Endothelial cell (in vitro differentiated cells): ENCODE measurements around the gene MAP4K1. TPM values are rescaled to one million over a fixed set of nuclear protein-coding genes. Genes with fewer than 3 reads are reported as not detected.
A peak's percentile ranks its signal among the peaks of the same experiment; 100 is the strongest.

Source experiments
- DNase-seq: peaks from one replicate; pipeline ENCODE4 v3.0.0; 2021; ENCODE audit warnings: low spot score
- H3K27ac Mint-ChIP-seq: one replicate; pipeline ENCODE4 v1.8.0; 2021; ENCODE audit warnings: mixed read lengths, inconsistent platforms; ENCODE audit not compliant: unreplicated experiment
- H3K27me3 Mint-ChIP-seq: one replicate; pipeline ENCODE4 v1.8.0; 2021; ENCODE audit warnings: mild to moderate bottlenecking, moderate library complexity, mixed read lengths, inconsistent platforms; ENCODE audit not compliant: unreplicated experiment
- H3K36me3 Mint-ChIP-seq: one replicate; pipeline ENCODE4 v1.8.0; 2021; ENCODE audit warnings: mild to moderate bottlenecking, low read depth, mixed read lengths, inconsistent platforms; ENCODE audit not compliant: unreplicated experiment
- H3K4me1 Mint-ChIP-seq: one replicate; pipeline ENCODE4 v1.8.0; 2021; ENCODE audit warnings: mild to moderate bottlenecking, mixed read lengths, inconsistent platforms; ENCODE audit not compliant: unreplicated experiment
- H3K4me3 Mint-ChIP-seq: one replicate; pipeline ENCODE4 v1.8.0; 2021; ENCODE audit warnings: mild to moderate bottlenecking, mixed read lengths, inconsistent platforms; ENCODE audit not compliant: unreplicated experiment
- H3K9me3 Mint-ChIP-seq: one replicate; pipeline ENCODE4 v1.8.0; 2021; ENCODE audit warnings: mixed read lengths, inconsistent platforms; ENCODE audit not compliant: unreplicated experiment
- CTCF ChIP-seq: fragments of 200-600 bp; sonication (generic); IDR thresholded peaks from one replicate; pipeline ENCODE4 v1.5.0; 2021; ENCODE audit warnings: antibody characterized with exemption; ENCODE audit not compliant: unreplicated experiment
- long read RNA-seq: library from polyadenylated mRNA; unstranded; transcript quantifications from one replicate; pipeline ENCODE4 v2.0.0, GENCODE V29; 2020; ENCODE audit not compliant: unreplicated experiment
- total RNA-seq: library from RNA; stranded (reverse); fragmentation: NEBNext Ultra II Directional; extraction: Animal tissue kit (Norgen Biotek cat#: 25700); gene quantifications from one replicate; pipeline ENCODE4 v1.2.1, GENCODE V29; 2021; ENCODE audit not compliant: unreplicated experiment

The MAP4K1 gene
- total RNA-seq: 7.5 TPM
- long read RNA-seq, partial matches to known transcripts: 0 of 2 reads
- long read RNA-seq, other reads (novel, unspliced or antisense): 2 of 2 reads

- no peaks in the 10 kb centered on the region for H3K9me3 Mint-ChIP-seq
- H3K4me1 Mint-ChIP-seq: peaks cover 19% of the 10 kb centered on the region
- H3K4me3 Mint-ChIP-seq: peak within 1 kb of the TSS; percentile 100
- no peak within 1 kb of the TSS for H3K27ac Mint-ChIP-seq
- H3K36me3 Mint-ChIP-seq: peaks cover 20% of the 10 kb centered on the region
- no peak for DNase-seq
- TF ChIP-seq CTCF: no peak
- peaks cover 21% of the 10 kb centered on the region for H3K27me3 Mint-ChIP-seq
Observed at GRCh38 chr19:38617764-38618589, at the start of gene MAP4K1. TSS of gene MAP4K1 (minus strand) at chr19:38617953. CDS start at chr19:38617895, 58 bp downstream.

GRCh38 chr19:38666663-38667511, 49.1 kb upstream of the MAP4K1 start:
- H3K9me3 Mint-ChIP-seq: peaks cover 3% of the 10 kb centered on the region
- H3K4me3 Mint-ChIP-seq: peak overlapping the region; percentile 85
- TF ChIP-seq CTCF: no peak
- peaks cover 32% of the 10 kb centered on the region for H3K36me3 Mint-ChIP-seq
- DNase-seq: peak; percentile 60
- H3K27me3 Mint-ChIP-seq: peaks cover 26% of the 10 kb centered on the region
- H3K4me1 Mint-ChIP-seq: peaks cover 91% of the 10 kb centered on the region
- peak overlapping the region; percentile 100 for H3K27ac Mint-ChIP-seq

GRCh38 chr19:38665950-38666662, 48.4 kb upstream of the MAP4K1 start:
- H3K4me3 Mint-ChIP-seq: peak overlapping the region; percentile 85
- peak; percentile 80 for DNase-seq
- H3K36me3 Mint-ChIP-seq: peaks cover 29% of the 10 kb centered on the region
- peak overlapping the region; percentile 100 for H3K27ac Mint-ChIP-seq
- no peaks in the 10 kb centered on the region for H3K9me3 Mint-ChIP-seq
- peaks cover 87% of the 10 kb centered on the region for H3K4me1 Mint-ChIP-seq
- peaks cover 29% of the 10 kb centered on the region for H3K27me3 Mint-ChIP-seq
- TF ChIP-seq CTCF: no peak

- Mint-ChIP-seq H3K27ac (peak overlapping the region; percentile 100), H3K4me3 (peak overlapping the region; percentile 85), H3K4me1 (peaks cover 89% of the 10 kb centered on the region), H3K27me3 (peaks cover 28% of the 10 kb centered on the region), H3K36me3 (peaks cover 26% of the 10 kb centered on the region), H3K9me3 (no peaks in the 10 kb centered on the region)
- DNase-seq: no peak
- TF ChIP-seq CTCF: no peak
Observed at GRCh38 chr19:38665219-38665931, 47.6 kb upstream of the MAP4K1 start.
